GM23338 (cell line): ENCODE measurements around the gene CDCA4. TPM values are rescaled to one million over a fixed set of nuclear protein-coding genes. Genes with fewer than 3 reads are reported as not detected.

Experiments used
- ATAC-seq: fragments of 200-7000 bp; cut with Tn5 transposase; 3 replicates; pipeline ENCODE4 v1.9.1; 2020
- DNase-seq: peaks from one replicate; pipeline ENCODE4 v3.0.0-alpha.2; 2015; ENCODE audit warnings: low spot score
- H2AFZ ChIP-seq: fragments of 200-600 bp; sonication (generic); 2 replicates; pipeline ENCODE4 v1.8.0; 2016; ENCODE audit warnings: antibody characterized with exemption, mild to moderate bottlenecking, moderate library complexity
- H3F3A ChIP-seq: fragments of 200-600 bp; sonication (generic); replicated peaks from 2 replicates; pipeline ENCODE4 v1.8.0; 2017; ENCODE audit warnings: antibody characterized with exemption, mixed run types, low read depth
- H3K27ac ChIP-seq: fragments of 200-600 bp; sonication (generic); 2 replicates; pipeline ENCODE4 v1.6.1; 2016; ENCODE audit warnings: low read depth
- H3K27me3 ChIP-seq: fragments of 200-600 bp; sonication (generic); 2 replicates; pipeline ENCODE4 v1.8.0; 2016; ENCODE audit warnings: mild to moderate bottlenecking, mixed run types, moderate library complexity; ENCODE audit not compliant: insufficient read depth
- H3K36me3 ChIP-seq: fragments of 200-600 bp; sonication (generic); 2 replicates; pipeline ENCODE4 v1.8.0; 2016; ENCODE audit warnings: mild to moderate bottlenecking; ENCODE audit not compliant: insufficient read depth
- H3K4me1 ChIP-seq: fragments of 200-600 bp; sonication (generic); 2 replicates; pipeline ENCODE4 v1.8.0; 2016; ENCODE audit warnings: mild to moderate bottlenecking, moderate library complexity; ENCODE audit not compliant: insufficient read depth
- H3K4me2 ChIP-seq: fragments of 200-600 bp; sonication (generic); 2 replicates; pipeline ENCODE4 v1.7.1; 2017; ENCODE audit warnings: mixed run types
- H3K4me3 ChIP-seq: fragments of 200-600 bp; sonication (generic); 2 replicates; pipeline ENCODE4 v1.6.1; 2016; ENCODE audit warnings: mixed run types
- H3K79me2 ChIP-seq: fragments of 200-600 bp; sonication (generic); replicated peaks from 2 replicates; pipeline ENCODE4 v1.8.0; 2017; ENCODE audit warnings: mild to moderate bottlenecking; ENCODE audit not compliant: insufficient read depth
- H3K9me2 ChIP-seq: fragments of 200-600 bp; sonication (generic); 2 replicates; pipeline ENCODE4 v1.8.0; 2017; ENCODE audit not compliant: insufficient read depth
- H4K20me1 ChIP-seq: fragments of 200-600 bp; sonication (generic); replicated peaks from 2 replicates; pipeline ENCODE4 v1.8.0; 2017; ENCODE audit warnings: mild to moderate bottlenecking; ENCODE audit not compliant: insufficient read depth
- H3K27ac Mint-ChIP-seq: 2 replicates; pipeline ENCODE4 v1.8.0; 2020; ENCODE audit warnings: inconsistent platforms, mild to moderate bottlenecking, moderate library complexity, mixed read lengths
- H3K27me3 Mint-ChIP-seq: 3 replicates; pipeline ENCODE4 v1.8.0; 2022; ENCODE audit warnings: low read depth, mild to moderate bottlenecking, moderate library complexity, mixed read lengths, inconsistent platforms; ENCODE audit not compliant: insufficient read depth, poor library complexity
- H3K36me3 Mint-ChIP-seq: 3 replicates; pipeline ENCODE4 v1.8.0; 2021; ENCODE audit warnings: low read depth, mild to moderate bottlenecking, inconsistent platforms, moderate library complexity, mixed read lengths
- H3K4me1 Mint-ChIP-seq: 3 replicates; pipeline ENCODE4 v1.8.0; 2020; ENCODE audit warnings: mild to moderate bottlenecking, inconsistent platforms, mixed read lengths
- H3K4me3 Mint-ChIP-seq: 3 replicates; pipeline ENCODE4 v1.8.0; 2021; ENCODE audit warnings: moderate library complexity, mild to moderate bottlenecking, inconsistent platforms, mixed read lengths
- H3K9me3 Mint-ChIP-seq: 3 replicates; pipeline ENCODE4 v1.8.0; 2020; ENCODE audit warnings: moderate library complexity, mild to moderate bottlenecking, inconsistent platforms, mixed read lengths
- CREB1 ChIP-seq: fragments of 250-450 bp; sonication (Bioruptor Pico); IDR thresholded peaks from 2 replicates; pipeline ENCODE4 v1.5.0; 2020; ENCODE audit warnings: low read depth, mild to moderate bottlenecking, moderate library complexity
- EZH2 ChIP-seq: fragments of 200-600 bp; sonication (generic); IDR thresholded peaks from one replicate; pipeline ENCODE4 v1.8.0; 2017; ENCODE audit warnings: antibody characterized with exemption, mild to moderate bottlenecking, low read depth; ENCODE audit not compliant: unreplicated experiment
- EZH2phosphoT487 ChIP-seq: fragments of 200-600 bp; sonication (generic); IDR thresholded peaks from one replicate; pipeline ENCODE4 v1.8.1; 2018; ENCODE audit warnings: antibody characterized with exemption; ENCODE audit not compliant: unreplicated experiment
- JUNB ChIP-seq: IDR thresholded peaks from one replicate; pipeline ENCODE4 v1.6.1; 2016; ENCODE audit warnings: antibody characterized with exemption; ENCODE audit not compliant: unreplicated experiment
- NANOG ChIP-seq: IDR thresholded peaks from 2 replicates; pipeline ENCODE4 v1.6.1; 2016; ENCODE audit warnings: antibody characterized with exemption, borderline replicate concordance
- POLR2AphosphoS5 ChIP-seq: IDR thresholded peaks from 2 replicates; pipeline ENCODE4 v1.6.1; 2016; ENCODE audit warnings: antibody characterized with exemption, low read depth
- STAT1 ChIP-seq: IDR thresholded peaks from one replicate; pipeline ENCODE4 v1.6.1; 2016; ENCODE audit warnings: antibody characterized with exemption; ENCODE audit not compliant: unreplicated experiment
- ZNF114 ChIP-seq: fragments of 250-450 bp; sonication (Bioruptor Pico); IDR thresholded peaks from 2 replicates; pipeline ENCODE4 v1.5.0; 2020; ENCODE audit warnings: mild to moderate bottlenecking, moderate library complexity
- ZNF331 ChIP-seq: fragments of 250-450 bp; sonication (Bioruptor Pico); IDR thresholded peaks from 2 replicates; pipeline ENCODE4 v1.5.0; 2020; ENCODE audit warnings: low read depth, mild to moderate bottlenecking, moderate library complexity
- polyA plus RNA-seq: library from polyadenylated mRNA; unstranded; fragments of >200 nt; fragmentation: Nextera tagmentation; extraction: Ambion mirVana; gene quantifications from 2 replicates; pipeline ENCODE4 v1.2.1, GENCODE V29; 2016
- total RNA-seq: library from RNA; depleted of rRNA; stranded (reverse); fragments of >200 nt; shearing (Covaris generic); gene quantifications from 2 replicates; pipeline ENCODE4 v1.2.3, GENCODE V29; 2014
- TF ChIP-seq, protein P1 (sequence below): IDR thresholded peaks from 2 replicates; pipeline ENCODE4 v1.6.1; 2016; ENCODE audit warnings: antibody characterized with exemption
- TF ChIP-seq, protein P2 (sequence below): fragments of 250-450 bp; sonication (Bioruptor Pico); IDR thresholded peaks from 2 replicates; pipeline ENCODE4 v1.5.0; 2020; ENCODE audit warnings: mild to moderate bottlenecking, moderate library complexity
- TF ChIP-seq, protein P3 (sequence below), 2 experiments: fragments of 200-600 bp in 1 of 2; sonication (generic) in 1 of 2; conservative IDR thresholded peaks; 2 replicates each; pipeline versions ENCODE4 v1.5.1 to v1.6.1; 2016 to 2017; ENCODE audit warnings: antibody characterized with exemption in 2 of 2, low read depth in 2 of 2, mild to moderate bottlenecking in 2 of 2, moderate library complexity in 1 of 2
- TF ChIP-seq, protein P4 (sequence below): IDR thresholded peaks from one replicate; pipeline ENCODE4 v1.6.1; 2018; ENCODE audit warnings: antibody characterized with exemption; ENCODE audit not compliant: unreplicated experiment

CDCA4 gene
- total and polyA plus RNA-seq, 2 experiments from 2014 or later, result 32.6 to 70.7 TPM

DNA sequence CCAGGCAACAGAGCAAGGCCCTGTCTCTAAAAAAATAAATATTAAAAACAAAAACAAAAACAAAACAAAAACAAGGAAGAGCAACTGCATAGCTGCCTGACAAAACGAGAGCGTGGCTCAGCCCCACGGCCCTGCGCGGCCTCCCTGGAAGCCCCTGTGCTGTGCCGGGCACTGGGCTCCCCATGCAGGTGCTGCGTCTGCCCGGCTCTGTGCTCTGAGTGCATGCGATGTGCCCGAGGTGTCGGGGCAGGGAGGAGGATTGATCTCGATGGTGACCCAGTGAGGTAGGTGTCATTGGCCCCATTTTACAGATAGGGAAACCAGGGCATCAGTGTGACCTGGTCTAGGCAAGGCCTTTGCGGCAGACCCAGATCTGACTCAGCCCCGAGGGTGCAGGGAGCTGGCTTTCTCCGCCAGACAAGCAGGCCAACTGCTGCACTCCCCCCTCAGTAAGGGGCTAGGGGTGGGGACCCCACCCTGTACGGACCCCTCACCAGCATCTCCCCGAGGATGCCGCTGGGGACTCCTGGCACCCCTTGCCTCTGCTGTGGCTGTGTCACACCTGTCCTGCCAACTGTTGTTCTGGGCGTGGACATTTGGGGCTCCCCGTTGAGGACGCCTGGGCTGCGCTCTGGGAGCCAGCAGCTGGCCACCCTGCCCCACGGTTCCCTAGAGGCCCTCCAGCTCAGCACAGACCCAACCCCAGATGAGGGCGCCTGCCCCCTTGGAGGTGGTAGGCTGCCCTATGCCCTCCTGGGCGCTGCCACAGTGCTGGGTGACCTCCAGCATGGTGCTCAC, 29.1 kb upstream of the CDCA4 start:
- no peak overlapping the region for H3K27ac ChIP-seq
- H3K36me3 ChIP-seq, result no peaks in the 10 kb centered on the region
- no peaks in the 10 kb centered on the region for H3K36me3 Mint-ChIP-seq
- no peak overlapping the region for H3K27ac Mint-ChIP-seq
- H3K79me2 ChIP-seq, result no peaks in the 10 kb centered on the region
- no peaks in the 10 kb centered on the region for H4K20me1 ChIP-seq
- peaks cover 19% of the 10 kb centered on the region for H3K27me3 Mint-ChIP-seq
- no peak overlapping the region for H2AFZ ChIP-seq
- H3F3A ChIP-seq, result no peaks in the 10 kb centered on the region
- no peaks in the 10 kb centered on the region for H3K4me1 ChIP-seq
- no peak for ATAC-seq
- no peak overlapping the region for H3K4me3 ChIP-seq
- no peak for DNase-seq
- TF ChIP-seq ZNF331 (no peak), EZH2 (no peak), JUNB (no peak), CREB1 (no peak), NANOG (no peak), STAT1 (no peak), POLR2AphosphoS5 (no peak), ZNF114 (CRISPR knock-in tag) (no peak), EZH2phosphoT487 (no peak)
- TF ChIP-seq, protein P1, sequence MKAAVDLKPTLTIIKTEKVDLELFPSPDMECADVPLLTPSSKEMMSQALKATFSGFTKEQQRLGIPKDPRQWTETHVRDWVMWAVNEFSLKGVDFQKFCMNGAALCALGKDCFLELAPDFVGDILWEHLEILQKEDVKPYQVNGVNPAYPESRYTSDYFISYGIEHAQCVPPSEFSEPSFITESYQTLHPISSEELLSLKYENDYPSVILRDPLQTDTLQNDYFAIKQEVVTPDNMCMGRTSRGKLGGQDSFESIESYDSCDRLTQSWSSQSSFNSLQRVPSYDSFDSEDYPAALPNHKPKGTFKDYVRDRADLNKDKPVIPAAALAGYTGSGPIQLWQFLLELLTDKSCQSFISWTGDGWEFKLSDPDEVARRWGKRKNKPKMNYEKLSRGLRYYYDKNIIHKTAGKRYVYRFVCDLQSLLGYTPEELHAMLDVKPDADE, result no peak
- TF ChIP-seq, protein P2, sequence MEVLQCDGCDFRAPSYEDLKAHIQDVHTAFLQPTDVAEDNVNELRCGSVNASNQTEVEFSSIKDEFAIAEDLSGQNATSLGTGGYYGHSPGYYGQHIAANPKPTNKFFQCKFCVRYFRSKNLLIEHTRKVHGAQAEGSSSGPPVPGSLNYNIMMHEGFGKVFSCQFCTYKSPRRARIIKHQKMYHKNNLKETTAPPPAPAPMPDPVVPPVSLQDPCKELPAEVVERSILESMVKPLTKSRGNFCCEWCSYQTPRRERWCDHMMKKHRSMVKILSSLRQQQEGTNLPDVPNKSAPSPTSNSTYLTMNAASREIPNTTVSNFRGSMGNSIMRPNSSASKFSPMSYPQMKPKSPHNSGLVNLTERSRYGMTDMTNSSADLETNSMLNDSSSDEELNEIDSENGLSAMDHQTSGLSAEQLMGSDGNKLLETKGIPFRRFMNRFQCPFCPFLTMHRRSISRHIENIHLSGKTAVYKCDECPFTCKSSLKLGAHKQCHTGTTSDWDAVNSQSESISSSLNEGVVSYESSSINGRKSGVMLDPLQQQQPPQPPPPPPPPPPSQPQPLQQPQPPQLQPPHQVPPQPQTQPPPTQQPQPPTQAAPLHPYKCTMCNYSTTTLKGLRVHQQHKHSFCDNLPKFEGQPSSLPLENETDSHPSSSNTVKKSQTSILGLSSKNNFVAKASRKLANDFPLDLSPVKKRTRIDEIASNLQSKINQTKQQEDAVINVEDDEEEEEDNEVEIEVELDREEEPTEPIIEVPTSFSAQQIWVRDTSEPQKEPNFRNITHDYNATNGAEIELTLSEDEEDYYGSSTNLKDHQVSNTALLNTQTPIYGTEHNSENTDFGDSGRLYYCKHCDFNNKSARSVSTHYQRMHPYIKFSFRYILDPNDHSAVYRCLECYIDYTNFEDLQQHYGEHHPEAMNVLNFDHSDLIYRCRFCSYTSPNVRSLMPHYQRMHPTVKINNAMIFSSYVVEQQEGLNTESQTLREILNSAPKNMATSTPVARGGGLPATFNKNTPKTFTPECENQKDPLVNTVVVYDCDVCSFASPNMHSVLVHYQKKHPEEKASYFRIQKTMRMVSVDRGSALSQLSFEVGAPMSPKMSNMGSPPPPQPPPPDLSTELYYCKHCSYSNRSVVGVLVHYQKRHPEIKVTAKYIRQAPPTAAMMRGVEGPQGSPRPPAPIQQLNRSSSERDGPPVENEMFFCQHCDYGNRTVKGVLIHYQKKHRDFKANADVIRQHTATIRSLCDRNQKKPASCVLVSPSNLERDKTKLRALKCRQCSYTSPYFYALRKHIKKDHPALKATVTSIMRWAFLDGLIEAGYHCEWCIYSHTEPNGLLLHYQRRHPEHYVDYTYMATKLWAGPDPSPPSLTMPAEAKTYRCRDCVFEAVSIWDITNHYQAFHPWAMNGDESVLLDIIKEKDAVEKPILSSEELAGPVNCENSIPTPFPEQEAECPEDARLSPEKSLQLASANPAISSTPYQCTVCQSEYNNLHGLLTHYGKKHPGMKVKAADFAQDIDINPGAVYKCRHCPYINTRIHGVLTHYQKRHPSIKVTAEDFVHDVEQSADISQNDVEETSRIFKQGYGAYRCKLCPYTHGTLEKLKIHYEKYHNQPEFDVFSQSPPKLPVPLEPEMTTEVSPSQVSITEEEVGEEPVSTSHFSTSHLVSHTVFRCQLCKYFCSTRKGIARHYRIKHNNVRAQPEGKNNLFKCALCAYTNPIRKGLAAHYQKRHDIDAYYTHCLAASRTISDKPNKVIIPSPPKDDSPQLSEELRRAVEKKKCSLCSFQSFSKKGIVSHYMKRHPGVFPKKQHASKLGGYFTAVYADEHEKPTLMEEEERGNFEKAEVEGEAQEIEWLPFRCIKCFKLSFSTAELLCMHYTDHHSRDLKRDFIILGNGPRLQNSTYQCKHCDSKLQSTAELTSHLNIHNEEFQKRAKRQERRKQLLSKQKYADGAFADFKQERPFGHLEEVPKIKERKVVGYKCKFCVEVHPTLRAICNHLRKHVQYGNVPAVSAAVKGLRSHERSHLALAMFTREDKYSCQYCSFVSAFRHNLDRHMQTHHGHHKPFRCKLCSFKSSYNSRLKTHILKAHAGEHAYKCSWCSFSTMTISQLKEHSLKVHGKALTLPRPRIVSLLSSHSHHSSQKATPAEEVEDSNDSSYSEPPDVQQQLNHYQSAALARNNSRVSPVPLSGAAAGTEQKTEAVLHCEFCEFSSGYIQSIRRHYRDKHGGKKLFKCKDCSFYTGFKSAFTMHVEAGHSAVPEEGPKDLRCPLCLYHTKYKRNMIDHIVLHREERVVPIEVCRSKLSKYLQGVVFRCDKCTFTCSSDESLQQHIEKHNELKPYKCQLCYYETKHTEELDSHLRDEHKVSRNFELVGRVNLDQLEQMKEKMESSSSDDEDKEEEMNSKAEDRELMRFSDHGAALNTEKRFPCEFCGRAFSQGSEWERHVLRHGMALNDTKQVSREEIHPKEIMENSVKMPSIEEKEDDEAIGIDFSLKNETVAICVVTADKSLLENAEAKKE (CRISPR knock-in tag), result no peak
- TF ChIP-seq, protein P3, sequence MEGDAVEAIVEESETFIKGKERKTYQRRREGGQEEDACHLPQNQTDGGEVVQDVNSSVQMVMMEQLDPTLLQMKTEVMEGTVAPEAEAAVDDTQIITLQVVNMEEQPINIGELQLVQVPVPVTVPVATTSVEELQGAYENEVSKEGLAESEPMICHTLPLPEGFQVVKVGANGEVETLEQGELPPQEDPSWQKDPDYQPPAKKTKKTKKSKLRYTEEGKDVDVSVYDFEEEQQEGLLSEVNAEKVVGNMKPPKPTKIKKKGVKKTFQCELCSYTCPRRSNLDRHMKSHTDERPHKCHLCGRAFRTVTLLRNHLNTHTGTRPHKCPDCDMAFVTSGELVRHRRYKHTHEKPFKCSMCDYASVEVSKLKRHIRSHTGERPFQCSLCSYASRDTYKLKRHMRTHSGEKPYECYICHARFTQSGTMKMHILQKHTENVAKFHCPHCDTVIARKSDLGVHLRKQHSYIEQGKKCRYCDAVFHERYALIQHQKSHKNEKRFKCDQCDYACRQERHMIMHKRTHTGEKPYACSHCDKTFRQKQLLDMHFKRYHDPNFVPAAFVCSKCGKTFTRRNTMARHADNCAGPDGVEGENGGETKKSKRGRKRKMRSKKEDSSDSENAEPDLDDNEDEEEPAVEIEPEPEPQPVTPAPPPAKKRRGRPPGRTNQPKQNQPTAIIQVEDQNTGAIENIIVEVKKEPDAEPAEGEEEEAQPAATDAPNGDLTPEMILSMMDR (conservative IDR thresholded peaks at IDR 0.05; ENCODE audit: low read depth in 2 of 2), result no peak
- TF ChIP-seq, protein P4, sequence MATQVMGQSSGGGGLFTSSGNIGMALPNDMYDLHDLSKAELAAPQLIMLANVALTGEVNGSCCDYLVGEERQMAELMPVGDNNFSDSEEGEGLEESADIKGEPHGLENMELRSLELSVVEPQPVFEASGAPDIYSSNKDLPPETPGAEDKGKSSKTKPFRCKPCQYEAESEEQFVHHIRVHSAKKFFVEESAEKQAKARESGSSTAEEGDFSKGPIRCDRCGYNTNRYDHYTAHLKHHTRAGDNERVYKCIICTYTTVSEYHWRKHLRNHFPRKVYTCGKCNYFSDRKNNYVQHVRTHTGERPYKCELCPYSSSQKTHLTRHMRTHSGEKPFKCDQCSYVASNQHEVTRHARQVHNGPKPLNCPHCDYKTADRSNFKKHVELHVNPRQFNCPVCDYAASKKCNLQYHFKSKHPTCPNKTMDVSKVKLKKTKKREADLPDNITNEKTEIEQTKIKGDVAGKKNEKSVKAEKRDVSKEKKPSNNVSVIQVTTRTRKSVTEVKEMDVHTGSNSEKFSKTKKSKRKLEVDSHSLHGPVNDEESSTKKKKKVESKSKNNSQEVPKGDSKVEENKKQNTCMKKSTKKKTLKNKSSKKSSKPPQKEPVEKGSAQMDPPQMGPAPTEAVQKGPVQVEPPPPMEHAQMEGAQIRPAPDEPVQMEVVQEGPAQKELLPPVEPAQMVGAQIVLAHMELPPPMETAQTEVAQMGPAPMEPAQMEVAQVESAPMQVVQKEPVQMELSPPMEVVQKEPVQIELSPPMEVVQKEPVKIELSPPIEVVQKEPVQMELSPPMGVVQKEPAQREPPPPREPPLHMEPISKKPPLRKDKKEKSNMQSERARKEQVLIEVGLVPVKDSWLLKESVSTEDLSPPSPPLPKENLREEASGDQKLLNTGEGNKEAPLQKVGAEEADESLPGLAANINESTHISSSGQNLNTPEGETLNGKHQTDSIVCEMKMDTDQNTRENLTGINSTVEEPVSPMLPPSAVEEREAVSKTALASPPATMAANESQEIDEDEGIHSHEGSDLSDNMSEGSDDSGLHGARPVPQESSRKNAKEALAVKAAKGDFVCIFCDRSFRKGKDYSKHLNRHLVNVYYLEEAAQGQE, result no peak
- no peaks in the 10 kb centered on the region for H3K9me3 Mint-ChIP-seq
- peaks cover 2% of the 10 kb centered on the region; the same call in 2 of the 3 replicates for H3K4me1 Mint-ChIP-seq
- peaks cover under 1% of the 10 kb centered on the region; the same call in 1 of the 2 replicates for H3K27me3 ChIP-seq
- no peak overlapping the region for H3K4me3 Mint-ChIP-seq
- H3K9me2 ChIP-seq, result no peaks in the 10 kb centered on the region
- H3K4me2 ChIP-seq, result no peak overlapping the region
